HCT116 (cell line): Measurements from ENCODE around the gene FAM98B. TPM values are rescaled to one million over a fixed set of nuclear protein-coding genes. Genes with fewer than 3 reads are reported as not detected.

Experiments used
- ATAC-seq: fragments of 200-7000 bp; cut with Tn5 transposase; 2 replicates; pipeline ENCODE4 v1.9.1; 2020; ENCODE audit warnings: mild to moderate bottlenecking, moderate library complexity
- BruUV-seq: library from RNA; stranded (reverse); fragments of 400-500 nt; replicated peaks from 2 replicates; lab custom pipeline; 2021; lab: Mats Ljungman, UMichigan
- CTCF ChIA-PET: fragments of 300-600 bp; sonication (Branson Sonifier 250); formaldehyde crosslinking; loops from one replicate; lab custom pipeline; 2021; ENCODE audit warnings: antibody characterized with exemption; lab: Charles Lee
- POLR2A ChIA-PET: fragments of 300-600, 350-600 bp; sonication (Branson Sonifier 250); formaldehyde crosslinking; loops from one replicate; lab custom pipeline; 2021; ENCODE audit warnings: antibody characterized with exemption; lab: Charles Lee
- RAD21 ChIA-PET, 2 experiments: fragments of 300-600 bp; sonication (Branson Sonifier 250); formaldehyde crosslinking; loops; one replicate each; lab custom pipeline; 2023; ENCODE audit warnings: low total read pairs in 2 of 2; ENCODE audit not compliant: uncharacterized antibody in 2 of 2, unreplicated experiment in 2 of 2, low non-redundant PET in 1 of 2; lab: Charles Lee
- DNase-seq: peaks from one replicate; pipeline ENCODE4 v3.0.0-alpha.2; 2010; ENCODE audit warnings: low read depth, low spot score
- H2AFZ ChIP-seq: fragments of 200-600 bp; shearing (Covaris generic), sonication (generic); 2 replicates; pipeline ENCODE4 v1.6.1; 2017; ENCODE audit warnings: low read depth, mixed run types, mixed read lengths, antibody characterized with exemption, low read length; ENCODE audit not compliant: poor library complexity, severe bottlenecking
- H3K27ac ChIP-seq: 2 replicates; pipeline ENCODE4 v1.5.1; 2012; ENCODE audit warnings: low read depth, low read length
- H3K27me3 ChIP-seq: fragments of 200-600 bp; sonication (generic); 2 replicates; pipeline ENCODE4 v1.6.1; 2016; ENCODE audit warnings: mixed run types, low read length, mixed read lengths; ENCODE audit not compliant: insufficient read depth
- H3K36me3 ChIP-seq, 2 experiments: fragments of 200-500 bp in 1 of 2; fragments of 200-600 bp in 1 of 2; sonication (Bioruptor generic) in 1 of 2; sonication (generic) in 1 of 2; 2 replicates each; pipeline versions ENCODE4 v1.5.1 to v1.6.1; 2014 to 2016; ENCODE audit warnings: low read length in 2 of 2, inconsistent platforms in 1 of 2, mixed read lengths in 1 of 2, mixed run types in 1 of 2; ENCODE audit not compliant: insufficient read depth in 2 of 2, control insufficient read depth in 1 of 2
- H3K4me1 ChIP-seq, 2 experiments: fragments of 200-600 bp in 1 of 2; sonication (generic) in 1 of 2; 2 replicates each; pipeline versions ENCODE4 v1.5.1 to v1.6.1; 2012 to 2017; ENCODE audit warnings: low read length in 2 of 2, inconsistent platforms in 1 of 2, mild to moderate bottlenecking in 1 of 2, mixed read lengths in 1 of 2, mixed run types in 1 of 2, moderate library complexity in 1 of 2; ENCODE audit not compliant: insufficient read depth in 2 of 2, control insufficient read depth in 1 of 2
- H3K4me2 ChIP-seq: fragments of 200-600 bp; sonication (generic); 2 replicates; pipeline ENCODE4 v1.6.1; 2017; ENCODE audit warnings: mixed run types, low read length, mixed read lengths
- H3K4me3 ChIP-seq, 2 experiments: fragments of 200-600 bp in 1 of 2; sonication (generic) in 1 of 2; replicated peaks in 1 of 2; 2 replicates each; pipeline ENCODE4 v1.5.1; 2011 to 2016; ENCODE audit warnings: low read length in 2 of 2, control low read depth in 1 of 2, low read depth in 1 of 2, mild to moderate bottlenecking in 1 of 2, mixed read lengths in 1 of 2, mixed run types in 1 of 2
- H3K79me2 ChIP-seq: fragments of 200-600 bp; sonication (generic); 2 replicates; pipeline ENCODE4 v1.6.1; 2017; ENCODE audit warnings: mild to moderate bottlenecking, mixed run types, low read length, moderate library complexity, mixed read lengths; ENCODE audit not compliant: insufficient read depth
- H3K9ac ChIP-seq: fragments of 200-600 bp; sonication (generic); 2 replicates; pipeline ENCODE4 v1.6.1; 2016; ENCODE audit warnings: low read length, mixed read lengths
- H3K9me2 ChIP-seq: fragments of 200-600 bp; sonication (generic), shearing (Covaris generic); 2 replicates; pipeline ENCODE4 v1.6.1; 2017; ENCODE audit warnings: mixed run types, mild to moderate bottlenecking, moderate library complexity; ENCODE audit not compliant: insufficient read depth
- H3K9me3 ChIP-seq, 2 experiments: fragments of 200-500 bp in 1 of 2; fragments of 200-600 bp in 1 of 2; sonication (Bioruptor generic) in 1 of 2; sonication (generic) in 1 of 2; 2 replicates each; pipeline ENCODE4 v1.6.1; 2014 to 2017; ENCODE audit warnings: low read length in 2 of 2, mixed read lengths in 2 of 2, inconsistent platforms in 1 of 2, low read depth in 1 of 2, mild to moderate bottlenecking in 1 of 2, mixed run types in 1 of 2, moderate library complexity in 1 of 2; ENCODE audit not compliant: control insufficient read depth in 1 of 2, insufficient read depth in 1 of 2
- H4K20me1 ChIP-seq: fragments of 200-600 bp; sonication (generic), shearing (Covaris generic); 2 replicates; pipeline ENCODE4 v1.6.1; 2017; ENCODE audit warnings: mixed run types, mild to moderate bottlenecking, moderate library complexity; ENCODE audit not compliant: insufficient read depth
- CEBPB ChIP-seq: IDR thresholded peaks from 2 replicates; pipeline ENCODE4 v1.6.1; 2012; ENCODE audit warnings: low read depth
- EGR1 ChIP-seq: IDR thresholded peaks from 2 replicates; pipeline ENCODE4 v1.6.1; 2012; ENCODE audit warnings: low read depth
- ELF1 ChIP-seq: IDR thresholded peaks from 2 replicates; pipeline ENCODE4 v1.6.1; 2012; ENCODE audit warnings: low read depth, borderline replicate concordance
- EZH2 ChIP-seq: fragments of 200-600 bp; sonication (generic); IDR thresholded peaks from 2 replicates; pipeline ENCODE4 v1.6.1; 2017; ENCODE audit warnings: antibody characterized with exemption, mixed run types
- EZH2phosphoT487 ChIP-seq: fragments of 200-600 bp; IDR thresholded peaks from 2 replicates; pipeline ENCODE4 v1.6.1; 2018; ENCODE audit warnings: antibody characterized with exemption, borderline replicate concordance
- FOSL1 ChIP-seq: IDR thresholded peaks from 2 replicates; pipeline ENCODE4 v1.6.1; 2012; ENCODE audit warnings: low read depth
- SP1 ChIP-seq: IDR thresholded peaks from 2 replicates; pipeline ENCODE4 v1.6.1; 2012; ENCODE audit warnings: low read depth
- SRF ChIP-seq: IDR thresholded peaks from 2 replicates; pipeline ENCODE4 v1.6.1; 2012; ENCODE audit warnings: low read depth
- ZFX ChIP-seq: fragments of 450-650 bp; IDR thresholded peaks from 2 replicates; pipeline ENCODE4 v1.6.1; 2017
- intact Hi-C: fragments of 100-400 bp; cut with micrococcal nuclease; formaldehyde crosslinking; loops from 2 replicates; pipeline ENCODE4 v1.10.0; 2022
- total RNA-seq: library from RNA; stranded (reverse); gene quantifications from one replicate; pipeline ENCODE4 v1.2.1, GENCODE V29; 2021; ENCODE audit not compliant: unreplicated experiment
- TF ChIP-seq, protein P1 (sequence below): IDR thresholded peaks from 2 replicates; pipeline ENCODE4 v1.6.1; 2011; ENCODE audit warnings: mild to moderate bottlenecking, low read length, moderate library complexity; ENCODE audit not compliant: insufficient replicate concordance; ENCODE audit errors: extremely low read depth
- TF ChIP-seq, protein P2 (sequence below), 3 experiments: fragments of 200-600 bp in 1 of 3; sonication (generic) in 1 of 3; IDR thresholded peaks in 2 of 3; conservative IDR thresholded peaks in 1 of 3; 2 replicates each; pipeline ENCODE4 v1.5.1; 2012 to 2017; ENCODE audit warnings: low read depth in 2 of 3, low read length in 2 of 3, antibody characterized with exemption in 1 of 3, borderline replicate concordance in 1 of 3, control low read depth in 1 of 3, mild to moderate bottlenecking in 1 of 3, mixed read lengths in 1 of 3, mixed run types in 1 of 3, moderate library complexity in 1 of 3; ENCODE audit not compliant: insufficient read depth in 1 of 3
- TF ChIP-seq, protein P3 (sequence below): IDR thresholded peaks from 2 replicates; pipeline ENCODE4 v1.6.1; 2012
- TF ChIP-seq, protein P4 (sequence below): IDR thresholded peaks from 2 replicates; pipeline ENCODE4 v1.6.1; 2012; ENCODE audit warnings: low read depth

The FAM98B gene
- total RNA-seq, 1 experiment from 2014 or later: 44.3 TPM

DNA sequence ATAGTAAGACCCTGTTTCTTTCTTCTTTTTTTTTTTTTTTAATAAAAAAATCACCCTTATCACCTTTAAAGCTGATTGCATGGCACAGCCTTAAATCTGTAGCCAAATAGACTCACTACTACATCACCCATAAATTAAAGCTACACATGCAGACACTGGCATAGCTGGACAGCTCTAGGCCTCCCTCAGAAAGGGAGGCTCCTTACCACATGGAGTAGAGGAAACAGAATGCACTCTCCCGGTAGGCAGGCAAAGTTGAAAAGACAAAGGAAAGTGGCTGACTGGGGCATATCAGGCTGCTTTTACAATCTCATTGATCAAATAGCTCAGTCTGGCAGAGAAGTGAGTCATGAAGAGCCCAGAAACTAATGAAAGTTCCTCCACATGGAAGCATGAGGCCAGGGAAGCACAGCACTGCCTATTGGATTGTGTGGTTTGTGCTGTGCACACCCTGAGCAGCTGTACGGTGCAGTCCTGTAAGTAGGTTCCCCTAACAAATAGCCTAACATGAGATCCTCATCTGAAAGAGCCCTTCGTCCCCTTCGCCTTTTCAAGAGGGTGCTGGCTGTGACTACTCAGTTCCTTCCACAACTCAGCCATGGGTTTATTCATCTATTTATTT lies 32.7 kb upstream of the FAM98B start (continued):
- TF ChIP-seq, protein P1, sequence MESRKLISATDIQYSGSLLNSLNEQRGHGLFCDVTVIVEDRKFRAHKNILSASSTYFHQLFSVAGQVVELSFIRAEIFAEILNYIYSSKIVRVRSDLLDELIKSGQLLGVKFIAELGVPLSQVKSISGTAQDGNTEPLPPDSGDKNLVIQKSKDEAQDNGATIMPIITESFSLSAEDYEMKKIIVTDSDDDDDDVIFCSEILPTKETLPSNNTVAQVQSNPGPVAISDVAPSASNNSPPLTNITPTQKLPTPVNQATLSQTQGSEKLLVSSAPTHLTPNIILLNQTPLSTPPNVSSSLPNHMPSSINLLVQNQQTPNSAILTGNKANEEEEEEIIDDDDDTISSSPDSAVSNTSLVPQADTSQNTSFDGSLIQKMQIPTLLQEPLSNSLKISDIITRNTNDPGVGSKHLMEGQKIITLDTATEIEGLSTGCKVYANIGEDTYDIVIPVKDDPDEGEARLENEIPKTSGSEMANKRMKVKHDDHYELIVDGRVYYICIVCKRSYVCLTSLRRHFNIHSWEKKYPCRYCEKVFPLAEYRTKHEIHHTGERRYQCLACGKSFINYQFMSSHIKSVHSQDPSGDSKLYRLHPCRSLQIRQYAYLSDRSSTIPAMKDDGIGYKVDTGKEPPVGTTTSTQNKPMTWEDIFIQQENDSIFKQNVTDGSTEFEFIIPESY: no peak
- TF ChIP-seq ZFX (no peak), SP1 (no peak), EGR1 (no peak), SRF (no peak)

DNA sequence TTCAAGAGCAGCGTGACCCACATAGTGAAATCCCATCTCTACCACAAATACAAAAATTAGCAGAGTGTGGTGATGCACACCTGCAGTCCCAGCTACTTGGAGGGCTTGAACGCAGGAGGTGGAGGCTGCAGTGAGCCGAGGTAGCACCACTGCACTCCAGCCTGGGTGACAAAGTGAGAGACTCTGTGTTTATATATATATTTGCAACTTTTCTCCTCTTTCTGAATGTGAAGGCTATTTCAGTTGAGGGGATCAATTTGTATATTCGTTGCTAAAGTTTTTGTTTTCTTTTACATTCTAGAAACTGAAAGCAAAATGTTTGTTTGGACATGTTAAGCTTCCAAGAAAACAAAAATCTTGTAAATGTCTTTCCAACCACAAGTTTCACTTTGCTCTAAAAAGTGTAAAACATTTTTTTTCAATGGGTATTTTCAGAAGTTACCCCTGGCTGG lies 29.8 kb upstream of the FAM98B start:
- Histone ChIP-seq H3K4me2 (no peak overlapping the region), H3K4me3 (no peak overlapping the region), H3K27ac (no peak overlapping the region), H3K4me1 (no peaks in the 10 kb centered on the region), H3K79me2 (no peaks in the 10 kb centered on the region), H3K27me3 (no peaks in the 10 kb centered on the region), H3K9me3 (no peaks in the 10 kb centered on the region), H2AFZ (no peak overlapping the region), H4K20me1 (no peaks in the 10 kb centered on the region), H3K36me3 (no peaks in the 10 kb centered on the region), H3K9ac (no peak overlapping the region), H3K9me2 (no peaks in the 10 kb centered on the region)
- CTCF ChIA-PET: interaction anchor here (1.3 kb wide), 1 partner anchor 16 kb away, joined by 5 read pairs; no protein-coding TSS in a partner anchor
- TF ChIP-seq EZH2phosphoT487: no peak
- no peak for TF ChIP-seq FOSL1
- TF ChIP-seq ZFX: no peak
- TF ChIP-seq ELF1: no peak
- TF ChIP-seq SRF: no peak
- TF ChIP-seq EZH2: no peak
- TF ChIP-seq, protein P2, sequence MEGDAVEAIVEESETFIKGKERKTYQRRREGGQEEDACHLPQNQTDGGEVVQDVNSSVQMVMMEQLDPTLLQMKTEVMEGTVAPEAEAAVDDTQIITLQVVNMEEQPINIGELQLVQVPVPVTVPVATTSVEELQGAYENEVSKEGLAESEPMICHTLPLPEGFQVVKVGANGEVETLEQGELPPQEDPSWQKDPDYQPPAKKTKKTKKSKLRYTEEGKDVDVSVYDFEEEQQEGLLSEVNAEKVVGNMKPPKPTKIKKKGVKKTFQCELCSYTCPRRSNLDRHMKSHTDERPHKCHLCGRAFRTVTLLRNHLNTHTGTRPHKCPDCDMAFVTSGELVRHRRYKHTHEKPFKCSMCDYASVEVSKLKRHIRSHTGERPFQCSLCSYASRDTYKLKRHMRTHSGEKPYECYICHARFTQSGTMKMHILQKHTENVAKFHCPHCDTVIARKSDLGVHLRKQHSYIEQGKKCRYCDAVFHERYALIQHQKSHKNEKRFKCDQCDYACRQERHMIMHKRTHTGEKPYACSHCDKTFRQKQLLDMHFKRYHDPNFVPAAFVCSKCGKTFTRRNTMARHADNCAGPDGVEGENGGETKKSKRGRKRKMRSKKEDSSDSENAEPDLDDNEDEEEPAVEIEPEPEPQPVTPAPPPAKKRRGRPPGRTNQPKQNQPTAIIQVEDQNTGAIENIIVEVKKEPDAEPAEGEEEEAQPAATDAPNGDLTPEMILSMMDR (IDR thresholded peaks at IDR 0.05 in 2 of 3, conservative IDR thresholded peaks at IDR 0.05 in 1 of 3; ENCODE audit: borderline replicate concordance in 1 of 3, insufficient read depth in 1 of 3, low read depth in 2 of 3, low read length in 2 of 3): no peak
- TF ChIP-seq, protein P3, sequence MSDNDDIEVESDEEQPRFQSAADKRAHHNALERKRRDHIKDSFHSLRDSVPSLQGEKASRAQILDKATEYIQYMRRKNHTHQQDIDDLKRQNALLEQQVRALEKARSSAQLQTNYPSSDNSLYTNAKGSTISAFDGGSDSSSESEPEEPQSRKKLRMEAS: no peak
- TF ChIP-seq, protein P1: no peak
- no peak for TF ChIP-seq CEBPB
- no peak for TF ChIP-seq SP1
- TF ChIP-seq, protein P4, sequence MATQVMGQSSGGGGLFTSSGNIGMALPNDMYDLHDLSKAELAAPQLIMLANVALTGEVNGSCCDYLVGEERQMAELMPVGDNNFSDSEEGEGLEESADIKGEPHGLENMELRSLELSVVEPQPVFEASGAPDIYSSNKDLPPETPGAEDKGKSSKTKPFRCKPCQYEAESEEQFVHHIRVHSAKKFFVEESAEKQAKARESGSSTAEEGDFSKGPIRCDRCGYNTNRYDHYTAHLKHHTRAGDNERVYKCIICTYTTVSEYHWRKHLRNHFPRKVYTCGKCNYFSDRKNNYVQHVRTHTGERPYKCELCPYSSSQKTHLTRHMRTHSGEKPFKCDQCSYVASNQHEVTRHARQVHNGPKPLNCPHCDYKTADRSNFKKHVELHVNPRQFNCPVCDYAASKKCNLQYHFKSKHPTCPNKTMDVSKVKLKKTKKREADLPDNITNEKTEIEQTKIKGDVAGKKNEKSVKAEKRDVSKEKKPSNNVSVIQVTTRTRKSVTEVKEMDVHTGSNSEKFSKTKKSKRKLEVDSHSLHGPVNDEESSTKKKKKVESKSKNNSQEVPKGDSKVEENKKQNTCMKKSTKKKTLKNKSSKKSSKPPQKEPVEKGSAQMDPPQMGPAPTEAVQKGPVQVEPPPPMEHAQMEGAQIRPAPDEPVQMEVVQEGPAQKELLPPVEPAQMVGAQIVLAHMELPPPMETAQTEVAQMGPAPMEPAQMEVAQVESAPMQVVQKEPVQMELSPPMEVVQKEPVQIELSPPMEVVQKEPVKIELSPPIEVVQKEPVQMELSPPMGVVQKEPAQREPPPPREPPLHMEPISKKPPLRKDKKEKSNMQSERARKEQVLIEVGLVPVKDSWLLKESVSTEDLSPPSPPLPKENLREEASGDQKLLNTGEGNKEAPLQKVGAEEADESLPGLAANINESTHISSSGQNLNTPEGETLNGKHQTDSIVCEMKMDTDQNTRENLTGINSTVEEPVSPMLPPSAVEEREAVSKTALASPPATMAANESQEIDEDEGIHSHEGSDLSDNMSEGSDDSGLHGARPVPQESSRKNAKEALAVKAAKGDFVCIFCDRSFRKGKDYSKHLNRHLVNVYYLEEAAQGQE: no peak
- POLR2A ChIA-PET: no interaction called here
- DNase-seq (no peak), ATAC-seq (no peak)
- intact Hi-C loops: no loop called here
- RAD21 ChIA-PET: no interaction called here
- BruUV-seq: no TSS peak
